H1 (cell line): Measurements from ENCODE around the gene FAM181A. TPM values are rescaled to one million over a fixed set of nuclear protein-coding genes. Genes with fewer than 3 reads are reported as not detected.

ENCODE experiments used
- CTCF ChIA-PET: fragments of 300-600 bp; sonication (Branson Sonifier 250); formaldehyde crosslinking; loops from one replicate; lab custom pipeline; 2021; ENCODE audit not compliant: partially characterized antibody; lab: Charles Lee
- POLR2A ChIA-PET: fragments of 300-600 bp; sonication (Branson Sonifier 250); formaldehyde crosslinking; loops from one replicate; lab custom pipeline; 2021; ENCODE audit warnings: inconsistent platforms; ENCODE audit not compliant: partially characterized antibody; lab: Charles Lee
- DNase-seq, 2 experiments: peaks; one replicate each; pipeline versions ENCODE4 v3.0.0 to v3.0.0-alpha.2; 2010 to 2022; ENCODE audit warnings: low spot score in 2 of 2, low read depth in 1 of 2, mixed read lengths in 1 of 2
- FAIRE-seq: peaks from 2 replicates; lab custom pipeline; 2011; peaks lifted over from hg19 to GRCh38; lab: Jason Lieb, UNC
- H2AFZ ChIP-seq: 2 replicates; pipeline ENCODE4 v1.8.1; 2012; ENCODE audit warnings: low read length, inconsistent platforms
- H2AK5ac ChIP-seq: 2 replicates; pipeline ENCODE4 v1.6.1; 2013; ENCODE audit warnings: low read depth, low read length
- H2BK120ac ChIP-seq: replicated peaks from 2 replicates; pipeline ENCODE3; 2013; ENCODE audit warnings: low read depth, low read length, inconsistent platforms
- H2BK12ac ChIP-seq: 2 replicates; pipeline ENCODE4 v1.6.1; 2013; ENCODE audit warnings: low read depth, low read length
- H2BK15ac ChIP-seq: 2 replicates; pipeline ENCODE4 v1.6.1; 2013; ENCODE audit warnings: low read length
- H2BK20ac ChIP-seq: 2 replicates; pipeline ENCODE4 v1.6.1; 2013; ENCODE audit warnings: low read length
- H2BK5ac ChIP-seq: 2 replicates; pipeline ENCODE4 v1.6.1; 2013; ENCODE audit warnings: low read depth, low read length
- H3K14ac ChIP-seq: 2 replicates; pipeline ENCODE4 v1.6.1; 2013; ENCODE audit warnings: inconsistent platforms; ENCODE audit not compliant: insufficient read length
- H3K18ac ChIP-seq: 2 replicates; pipeline ENCODE4 v1.6.1; 2013; ENCODE audit warnings: low read length; ENCODE audit errors: extremely low read depth
- H3K23ac ChIP-seq: 2 replicates; pipeline ENCODE4 v1.6.1; 2013; ENCODE audit warnings: inconsistent platforms; ENCODE audit not compliant: insufficient read length
- H3K23me2 ChIP-seq: 2 replicates; pipeline ENCODE4 v1.6.1; 2013; ENCODE audit warnings: low read depth, low read length
- H3K27ac ChIP-seq: 2 replicates; pipeline ENCODE4 v1.6.1; 2011; ENCODE audit warnings: low read depth, low read length, inconsistent platforms
- H3K27me3 ChIP-seq, 4 experiments: replicated peaks in 1 of 4; 1 replicate in 1 of 4; 2 replicates in 3 of 4; pipeline versions ENCODE4 v1.6.1 to v1.8.1; 2011 to 2013; ENCODE audit warnings: low read length in 3 of 4, mild to moderate bottlenecking in 3 of 4, inconsistent platforms in 2 of 4, mixed read lengths in 2 of 4, moderate library complexity in 1 of 4; ENCODE audit not compliant: control insufficient read depth in 3 of 4, insufficient read depth in 3 of 4; ENCODE audit errors: extremely low read depth in 1 of 4
- H3K36me3 ChIP-seq, 4 experiments: 2 replicates each; pipeline versions ENCODE4 v1.6.1 to v1.8.1; 2011 to 2013; ENCODE audit warnings: mild to moderate bottlenecking in 4 of 4, low read length in 3 of 4, moderate library complexity in 2 of 4, control low read depth in 1 of 4, inconsistent platforms in 1 of 4; ENCODE audit not compliant: insufficient read depth in 4 of 4, control insufficient read depth in 2 of 4
- H3K4ac ChIP-seq: replicated peaks from 2 replicates; pipeline ENCODE3; 2013; ENCODE audit warnings: low read length, low read depth, mixed read lengths, inconsistent platforms; ENCODE audit not compliant: insufficient read length
- H3K4me1 ChIP-seq, 4 experiments: replicated peaks in 1 of 4; 1 replicate in 1 of 4; 2 replicates in 3 of 4; pipeline versions ENCODE4 v1.6.1 to v1.8.1; 2011 to 2013; ENCODE audit warnings: low read length in 3 of 4, inconsistent platforms in 2 of 4, mixed read lengths in 1 of 4; ENCODE audit not compliant: insufficient read depth in 4 of 4, control insufficient read depth in 3 of 4
- H3K4me2 ChIP-seq, 2 experiments: 2 replicates each; pipeline versions ENCODE4 v1.6.1 to v1.8.1; 2011 to 2013; ENCODE audit warnings: low read depth in 2 of 2, low read length in 2 of 2, control low read depth in 1 of 2, inconsistent platforms in 1 of 2, mild to moderate bottlenecking in 1 of 2; ENCODE audit not compliant: insufficient read depth in 1 of 2
- H3K4me3 ChIP-seq, 4 experiments: fragments of 200-600, 300-600 bp in 1 of 4; sonication (generic), shearing (Covaris generic), sonication (Bioruptor Twin) in 1 of 4; 2 replicates each; pipeline versions ENCODE4 v1.5.1 to v1.8.1; 2011 to 2016; ENCODE audit warnings: low read length in 4 of 4, low read depth in 3 of 4, control low read depth in 2 of 4, inconsistent platforms in 2 of 4, mild to moderate bottlenecking in 2 of 4, mixed read lengths in 1 of 4, moderate library complexity in 1 of 4; ENCODE audit not compliant: insufficient read depth in 2 of 4; ENCODE audit errors: extremely low read depth in 1 of 4
- H3K56ac ChIP-seq: replicated peaks from 2 replicates; pipeline ENCODE3; 2013; ENCODE audit warnings: low read depth, mild to moderate bottlenecking, mixed read lengths, low read length, inconsistent platforms; ENCODE audit not compliant: insufficient read length
- H3K79me1 ChIP-seq: 2 replicates; pipeline ENCODE4 v1.6.1; 2013; ENCODE audit warnings: low read depth, low read length, control low read depth
- H3K79me2 ChIP-seq, 2 experiments: 2 replicates each; pipeline versions ENCODE4 v1.6.1 to v1.8.1; 2012 to 2013; ENCODE audit warnings: low read length in 2 of 2, mild to moderate bottlenecking in 2 of 2, inconsistent platforms in 1 of 2; ENCODE audit not compliant: insufficient read depth in 2 of 2, control insufficient read depth in 1 of 2
- H3K9ac ChIP-seq, 4 experiments: replicated peaks in 1 of 4; 1 replicate in 1 of 4; 2 replicates in 3 of 4; pipeline versions ENCODE4 v1.6.1 to v1.8.1; 2011 to 2013; ENCODE audit warnings: low read depth in 3 of 4, low read length in 3 of 4, control low read depth in 2 of 4, mild to moderate bottlenecking in 2 of 4, moderate library complexity in 2 of 4, inconsistent platforms in 1 of 4; ENCODE audit errors: extremely low read depth in 1 of 4
- H3K9me3 ChIP-seq, 2 experiments: 2 replicates each; pipeline versions ENCODE4 v1.6.1 to v1.8.1; 2012 to 2013; ENCODE audit warnings: mild to moderate bottlenecking in 2 of 2, moderate library complexity in 2 of 2, control low read depth in 1 of 2, inconsistent platforms in 1 of 2, low read depth in 1 of 2, low read length in 1 of 2, mixed read lengths in 1 of 2; ENCODE audit not compliant: insufficient read depth in 2 of 2
- H4K20me1 ChIP-seq, 2 experiments: replicated peaks in 1 of 2; 2 replicates each; pipeline versions ENCODE3 to v1.8.1; 2011 to 2013; ENCODE audit warnings: inconsistent platforms in 2 of 2, low read length in 2 of 2, mild to moderate bottlenecking in 1 of 2; ENCODE audit not compliant: insufficient read depth in 2 of 2, control insufficient read depth in 1 of 2
- H4K5ac ChIP-seq: 2 replicates; pipeline ENCODE4 v1.6.1; 2013; ENCODE audit warnings: low read length, low read depth, mixed read lengths, inconsistent platforms; ENCODE audit not compliant: insufficient read length
- H4K8ac ChIP-seq: 2 replicates; pipeline ENCODE4 v1.8.0; 2013; ENCODE audit warnings: mild to moderate bottlenecking, moderate library complexity, low read length, inconsistent platforms; ENCODE audit not compliant: insufficient read depth; ENCODE audit errors: extremely low read depth
- H4K91ac ChIP-seq: replicated peaks from 2 replicates; pipeline ENCODE3; 2013; ENCODE audit warnings: low read length, mixed read lengths, inconsistent platforms; ENCODE audit not compliant: insufficient read length
- BACH1 ChIP-seq: IDR thresholded peaks from 2 replicates; pipeline ENCODE4 v1.6.1; 2012; ENCODE audit warnings: low read length, improper control_type of control experiment
- CBX8 ChIP-seq: fragments of 300-800, 300-1000 bp; sonication (generic); IDR thresholded peaks from 2 replicates; pipeline ENCODE4 v1.7.1; 2016; ENCODE audit warnings: low read depth, low read length, borderline replicate concordance
- CREB1 ChIP-seq: IDR thresholded peaks from 2 replicates; pipeline ENCODE4 v1.6.1; 2012; ENCODE audit warnings: inconsistent platforms
- POU5F1 ChIP-seq: IDR thresholded peaks from 2 replicates; pipeline ENCODE4 v1.6.1; 2011; ENCODE audit warnings: low read depth, mild to moderate bottlenecking, low read length, moderate library complexity
- RAD21 ChIP-seq, 2 experiments: IDR thresholded peaks in 1 of 2; conservative IDR thresholded peaks in 1 of 2; 2 replicates each; pipeline ENCODE4 v1.6.1; 2011; ENCODE audit warnings: low read depth in 2 of 2, low read length in 2 of 2, improper control_type of control experiment in 1 of 2, inconsistent platforms in 1 of 2, mild to moderate bottlenecking in 1 of 2, moderate library complexity in 1 of 2
- SIN3A ChIP-seq, 2 experiments: IDR thresholded peaks in 1 of 2; conservative IDR thresholded peaks in 1 of 2; 2 replicates each; pipeline ENCODE4 v1.6.1; 2011 to 2012; ENCODE audit warnings: low read length in 2 of 2, improper control_type of control experiment in 1 of 2, low read depth in 1 of 2, mild to moderate bottlenecking in 1 of 2
- SP2 ChIP-seq: IDR thresholded peaks from 2 replicates; pipeline ENCODE4 v1.6.1; 2012; ENCODE audit warnings: mild to moderate bottlenecking, low read length, inconsistent platforms
- TAF1 ChIP-seq: IDR thresholded peaks from 2 replicates; pipeline ENCODE4 v1.6.1; 2011; ENCODE audit warnings: mild to moderate bottlenecking, low read depth, low read length
- WGBS, 2 experiments: shearing (Covaris generic) in 1 of 2; methylation state at CpG; one replicate each; pipeline versions ENCODE4 v1.1.6 to v1.1.7; 2013 to 2015; ENCODE audit warnings: low lambda C conversion rate in 2 of 2, mixed read lengths in 2 of 2, inconsistent platforms in 1 of 2, low coverage in 1 of 2, missing lambda C conversion rate in 1 of 2; ENCODE audit not compliant: insufficient replicate concordance in 2 of 2, insufficient coverage in 1 of 2, insufficient read length in 1 of 2; ENCODE audit errors: extremely low coverage in 1 of 2, missing lambda C conversion rate in 1 of 2; 5-methylcytosine and 5-hydroxymethylcytosine counted together
- polyA plus RNA-seq, 7 experiments: library from polyadenylated mRNA; depleted of rRNA in 3 of 7; stranded (reverse) in 5 of 7; unstranded in 2 of 7; fragments of >200 nt in 5 of 7; fragments of 200-250 nt in 2 of 7; gene quantifications; 1 replicate in 5 of 7; 2 replicates in 1 of 7; 4 replicates in 1 of 7; pipeline versions ENCODE4 v1.2.1 to v1.2.3, GENCODE V29; 2011 to 2013; ENCODE audit warnings: missing spikeins in 2 of 7, mixed read lengths in 2 of 7
- total RNA-seq: library from RNA; stranded (reverse); fragmentation: NEBNext Ultra II Directional; extraction: Animal tissue kit (Norgen Biotek cat#: 25700); gene quantifications from 2 replicates; pipeline ENCODE4 v1.2.1, GENCODE V29; 2021
- TF ChIP-seq, protein P1 (sequence below), 3 experiments: IDR thresholded peaks; 1 replicate in 2 of 3; 2 replicates in 1 of 3; pipeline versions ENCODE4 v1.5.1 to v1.6.1; 2011; ENCODE audit warnings: low read length in 3 of 3, mild to moderate bottlenecking in 3 of 3, inconsistent platforms in 2 of 3, low read depth in 1 of 3, moderate library complexity in 1 of 3; ENCODE audit not compliant: insufficient read depth in 1 of 3; ENCODE audit errors: control extremely low read depth in 1 of 3

The FAM181A gene
- total and polyA plus RNA-seq, 2 of the 8 experiments (the other 6 are each of a cell fraction or from before 2014, with no cell fraction given) = not detected

DNA sequence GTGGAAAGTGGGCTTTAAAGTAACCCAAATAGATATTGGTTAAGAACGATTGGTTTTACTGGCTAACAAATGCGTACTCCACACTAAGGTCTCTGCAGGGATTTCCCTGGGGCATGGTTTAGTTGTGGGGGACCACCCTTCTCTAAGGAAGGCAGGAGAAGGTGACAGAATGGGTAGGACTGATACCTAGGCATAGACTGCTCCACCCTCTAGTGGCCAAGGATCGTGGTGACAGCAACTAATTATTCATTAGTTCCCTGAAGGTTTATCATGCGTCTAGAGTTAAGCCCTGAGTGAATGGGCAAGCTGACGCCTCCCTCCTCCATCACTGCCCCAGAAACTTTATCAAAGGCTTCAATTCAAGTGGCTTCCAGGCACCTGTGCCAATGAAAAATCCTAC lies 9.1 kb downstream of the FAM181A start:
- Histone ChIP-seq H2BK5ac (no peak overlapping the region), H3K14ac (no peak overlapping the region), H2BK15ac (no peak overlapping the region), H3K36me3 (no peaks in the 10 kb centered on the region), H3K27me3 (peaks cover 7 to 25% (median 17%) of the 10 kb centered on the region in 4 experiments), H3K4me1 (peaks cover 0 to 5% (median 4%) of the 10 kb centered on the region in 4 experiments; a peak in 3 of 7 replicates), H4K5ac (no peak overlapping the region), H3K79me2 (no peaks in the 10 kb centered on the region), H3K9me3 (peaks cover 0 to 5% of the 10 kb centered on the region in 2 experiments; a peak in 1 of 4 replicates), H4K91ac (no peak overlapping the region), H2AK5ac (no peak overlapping the region), H3K4me3 (no peak overlapping the region), H4K20me1 (no peaks in the 10 kb centered on the region), H2BK20ac (no peak overlapping the region), H3K4me2 (no peak overlapping the region), H3K9ac (no peak overlapping the region), H3K23ac (no peak overlapping the region), H4K8ac (no peak overlapping the region), H3K56ac (no peak overlapping the region), H3K4ac (no peak overlapping the region), H2AFZ (no peak overlapping the region), H3K23me2 (peaks cover 5% of the 10 kb centered on the region; the same call in 1 of the 2 replicates), H3K79me1 (no peaks in the 10 kb centered on the region), H3K27ac (no peak overlapping the region), H2BK120ac (no peak overlapping the region), H3K18ac (no peak overlapping the region), H2BK12ac (no peak overlapping the region)
- FAIRE-seq (peak; percentile 77), DNase-seq (no peak)
- POLR2A ChIA-PET = interaction anchor here (1.5 to 2.8 kb wide), 2 partner anchors 9 to 56 kb away, joined by 4 to 6 read pairs; partner anchors contain the start of gene FAM181A
- WGBS, 2 experiments = 39% methylated on average over 5 of the region's 5 CpGs; no CpG with 5 or more reads in 1 of the 2 experiments
- no peak for TF ChIP-seq TAF1
- no peak for TF ChIP-seq BACH1
- TF ChIP-seq POU5F1 = no peak
- TF ChIP-seq, protein P1, sequence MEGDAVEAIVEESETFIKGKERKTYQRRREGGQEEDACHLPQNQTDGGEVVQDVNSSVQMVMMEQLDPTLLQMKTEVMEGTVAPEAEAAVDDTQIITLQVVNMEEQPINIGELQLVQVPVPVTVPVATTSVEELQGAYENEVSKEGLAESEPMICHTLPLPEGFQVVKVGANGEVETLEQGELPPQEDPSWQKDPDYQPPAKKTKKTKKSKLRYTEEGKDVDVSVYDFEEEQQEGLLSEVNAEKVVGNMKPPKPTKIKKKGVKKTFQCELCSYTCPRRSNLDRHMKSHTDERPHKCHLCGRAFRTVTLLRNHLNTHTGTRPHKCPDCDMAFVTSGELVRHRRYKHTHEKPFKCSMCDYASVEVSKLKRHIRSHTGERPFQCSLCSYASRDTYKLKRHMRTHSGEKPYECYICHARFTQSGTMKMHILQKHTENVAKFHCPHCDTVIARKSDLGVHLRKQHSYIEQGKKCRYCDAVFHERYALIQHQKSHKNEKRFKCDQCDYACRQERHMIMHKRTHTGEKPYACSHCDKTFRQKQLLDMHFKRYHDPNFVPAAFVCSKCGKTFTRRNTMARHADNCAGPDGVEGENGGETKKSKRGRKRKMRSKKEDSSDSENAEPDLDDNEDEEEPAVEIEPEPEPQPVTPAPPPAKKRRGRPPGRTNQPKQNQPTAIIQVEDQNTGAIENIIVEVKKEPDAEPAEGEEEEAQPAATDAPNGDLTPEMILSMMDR (IDR thresholded peaks at IDR 0.05; ENCODE audit: control extremely low read depth in 1 of 3, insufficient read depth in 1 of 3, low read depth in 1 of 3, low read length in 3 of 3) = peak; percentile 39 to 85 (median 62)
- TF ChIP-seq SIN3A (conservative IDR thresholded peaks at IDR 0.05 in 1 of 2, IDR thresholded peaks at IDR 0.05 in 1 of 2; ENCODE audit: low read depth in 1 of 2, low read length in 2 of 2) = 0 out of 4 replicates have a peak, but pooled peaks of 1 of the 2 experiments have one; percentile 39
- no peak for TF ChIP-seq SP2
- TF ChIP-seq CBX8 = no peak
- 0 out of 2 replicates have a peak, but pooled peaks have one; percentile 27 for TF ChIP-seq CREB1
- peak; percentile 65 to 71 for TF ChIP-seq RAD21 (IDR thresholded peaks at IDR 0.05 in 1 of 2, conservative IDR thresholded peaks at IDR 0.05 in 1 of 2; ENCODE audit: low read depth in 2 of 2, low read length in 2 of 2)
- CTCF ChIA-PET = interaction anchor here (0.6 to 20.5 kb wide), 42 partner anchors 8 to 1169 kb away, joined by 3 to 484 read pairs (median 4); partner anchors contain the start of genes CCDC197 and FAM181A
